ENCODE results near the gene SH3RF1.

The SH3RF1 gene

DNA sequence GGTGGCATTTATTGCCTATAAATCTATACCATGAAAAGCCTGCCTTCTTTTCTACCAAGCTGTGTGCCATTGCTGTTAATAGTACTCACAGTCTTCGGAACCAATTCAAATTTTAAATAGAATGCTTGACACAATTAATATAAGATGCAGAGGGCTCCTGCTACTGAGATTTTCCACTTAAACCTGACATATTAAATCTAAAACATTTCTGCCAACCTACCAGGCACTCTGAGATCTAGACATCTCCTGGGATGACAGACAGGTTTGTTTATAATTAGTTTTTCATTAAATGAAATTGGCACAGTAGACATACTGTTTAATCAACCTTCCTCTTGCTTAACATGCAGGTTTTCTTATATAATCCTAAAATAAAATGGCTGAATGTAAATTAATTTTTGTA is 143.4 kb downstream of the SH3RF1 start:
- no peak for DNase-seq

- no peak for DNase-seq
Observed at GRCh38 chr4:169124661-169125060, 146.1 kb downstream of the SH3RF1 start.

- no peak for DNase-seq
Observed at GRCh38 chr4:169122422-169122821, 148.3 kb downstream of the SH3RF1 start.

GRCh38 chr4:169121861-169122382 is 148.8 kb downstream of the SH3RF1 start:
- no peak for DNase-seq

DNA sequence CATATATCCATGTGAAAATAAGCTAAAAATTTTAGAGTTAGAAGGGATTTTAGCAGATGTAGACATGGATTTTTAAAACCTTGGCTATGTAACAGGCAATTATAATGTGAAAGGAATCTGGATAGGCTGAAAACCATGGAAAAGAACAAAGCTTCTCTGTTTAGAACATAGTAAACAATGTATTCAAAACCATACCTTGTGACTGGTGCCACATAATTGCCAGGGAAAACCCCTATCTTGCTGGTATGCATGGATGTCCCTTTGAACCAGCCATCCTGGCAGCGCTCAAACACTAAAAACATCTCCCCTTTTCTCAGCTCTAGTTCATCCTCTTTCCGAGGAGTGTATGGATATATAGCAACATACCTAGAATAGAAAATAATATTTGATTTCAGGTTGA is 150.1 kb downstream of the SH3RF1 start:
- DNase-seq = no peak

DNA sequence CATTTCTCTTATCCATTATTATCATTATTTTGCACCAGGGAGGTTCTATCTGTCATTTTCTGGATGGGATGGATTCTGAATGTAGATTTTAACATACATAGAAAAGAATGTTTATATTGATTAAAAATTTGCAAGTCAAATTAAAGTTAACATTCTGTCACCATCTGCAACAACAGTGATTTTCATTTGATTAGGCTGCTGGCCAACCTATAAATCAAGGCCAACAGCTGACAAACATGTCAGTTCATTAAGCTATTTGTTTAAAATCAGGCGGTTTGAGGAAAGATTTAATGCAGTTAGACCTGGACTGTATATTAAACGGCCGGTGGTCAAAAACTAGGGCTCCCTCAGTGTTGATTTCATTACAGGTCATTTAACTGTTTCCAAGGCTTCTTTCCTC is 151.2 kb downstream of the SH3RF1 start:
- no peak for DNase-seq

GRCh38 chr4:169117591-169118081 is 153.1 kb downstream of the SH3RF1 start:
- no peak for DNase-seq

DNA sequence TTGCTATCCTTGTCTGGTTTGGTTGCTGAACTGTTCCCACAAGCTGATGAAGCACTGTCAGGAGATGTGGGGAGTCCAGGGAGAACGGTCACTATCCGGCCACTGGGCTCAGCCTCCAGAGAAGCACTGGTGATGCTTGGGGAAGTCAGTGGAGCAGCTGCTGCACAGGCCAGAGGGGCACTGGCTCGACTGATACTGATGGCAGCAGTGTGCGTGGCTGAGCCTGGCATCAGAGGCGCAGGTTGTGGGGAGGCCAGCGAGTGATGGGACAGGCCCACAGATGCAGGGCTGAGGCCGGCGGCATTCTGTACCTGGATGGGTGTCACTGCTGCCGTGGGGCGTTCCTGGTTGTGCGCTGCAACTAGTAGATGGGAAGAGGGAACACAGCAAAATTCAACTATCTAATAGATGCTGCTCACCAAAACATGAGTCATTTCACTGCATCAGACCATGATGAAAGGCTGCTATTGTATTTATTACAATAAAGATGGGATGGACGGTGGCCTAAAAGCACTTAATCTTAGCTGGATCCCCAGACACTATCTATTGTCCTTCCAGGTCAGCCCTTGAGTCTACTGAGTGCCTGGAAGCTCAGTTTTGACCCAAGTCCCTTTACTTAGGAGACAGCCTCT is 154.4 kb downstream of the SH3RF1 start:
- DNase-seq = no peak

- DNase-seq = no peak
Observed at GRCh38 chr4:169115897-169116254, 154.9 kb downstream of the SH3RF1 start.

GRCh38 chr4:169115144-169115896 is 155.4 kb downstream of the SH3RF1 start:
- DNase-seq = no peak

DNA sequence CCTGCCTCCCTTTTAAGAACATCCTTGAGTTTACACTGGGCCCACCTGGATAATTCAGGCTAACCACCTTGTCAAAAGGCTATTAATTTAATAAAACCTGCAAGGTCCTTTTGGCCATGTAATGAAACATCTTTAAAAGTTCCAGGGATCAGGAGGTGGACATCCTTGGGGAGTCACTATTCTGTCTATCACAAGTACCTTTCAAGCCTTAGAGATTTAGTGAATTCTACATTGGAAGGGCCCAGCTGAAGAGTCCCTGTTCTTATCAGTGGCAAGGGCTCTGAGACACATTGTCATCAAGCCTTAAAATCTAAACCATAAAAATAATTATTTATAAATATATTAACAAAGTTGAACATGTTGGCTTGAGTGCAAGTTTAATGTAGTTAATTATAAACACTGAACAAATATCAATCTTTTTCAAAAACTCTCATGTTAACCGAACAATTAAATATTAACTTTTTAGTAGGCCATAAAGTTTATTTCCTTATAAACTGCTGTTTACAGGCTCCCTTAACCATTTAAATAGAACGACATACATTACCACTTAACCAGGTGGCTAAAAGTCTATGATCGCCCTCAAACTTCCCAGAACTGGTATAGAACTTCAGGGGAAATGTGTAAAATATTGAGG is 156.3 kb downstream of the SH3RF1 start:
- DNase-seq = no peak

GRCh38 chr4:169110633-169111032 is 160.1 kb downstream of the SH3RF1 start:
- DNase-seq = no peak

GRCh38 chr4:169109035-169109675 is 161.6 kb downstream of the SH3RF1 start:
- no peak for DNase-seq

GRCh38 chr4:169108303-169108702 is 162.5 kb downstream of the SH3RF1 start:
- no peak for DNase-seq

- DNase-seq = no peak
Observed at GRCh38 chr4:169107528-169107927, 163.2 kb downstream of the SH3RF1 start.

GRCh38 chr4:169106696-169107229 is 164.0 kb downstream of the SH3RF1 start:
- no peak for DNase-seq

GRCh38 chr4:169105620-169106019 is 165.1 kb downstream of the SH3RF1 start:
- DNase-seq = no peak

DNA sequence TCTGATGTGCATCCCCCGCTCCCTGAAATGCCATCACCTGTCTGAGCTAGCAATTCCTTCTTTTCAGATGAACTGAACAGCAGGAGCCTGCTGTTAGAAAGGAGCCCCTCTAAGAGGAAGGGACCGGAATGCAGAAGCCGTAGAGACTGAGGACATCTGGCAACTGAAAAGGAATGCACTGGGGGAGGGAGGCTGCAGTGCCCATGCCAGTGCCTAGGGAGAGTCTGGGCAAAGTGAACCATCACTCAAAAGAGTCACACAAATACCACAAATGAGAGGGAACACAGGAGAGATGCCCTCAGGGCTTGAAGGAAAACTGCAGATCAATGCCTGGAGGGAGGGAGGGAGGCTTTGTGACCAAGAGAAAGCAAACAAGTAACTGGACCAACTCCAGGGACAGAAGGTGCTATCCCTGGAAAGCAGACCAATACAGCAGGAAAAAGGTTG is 166.8 kb downstream of the SH3RF1 start:
- peak; percentile 52 for DNase-seq

DNA sequence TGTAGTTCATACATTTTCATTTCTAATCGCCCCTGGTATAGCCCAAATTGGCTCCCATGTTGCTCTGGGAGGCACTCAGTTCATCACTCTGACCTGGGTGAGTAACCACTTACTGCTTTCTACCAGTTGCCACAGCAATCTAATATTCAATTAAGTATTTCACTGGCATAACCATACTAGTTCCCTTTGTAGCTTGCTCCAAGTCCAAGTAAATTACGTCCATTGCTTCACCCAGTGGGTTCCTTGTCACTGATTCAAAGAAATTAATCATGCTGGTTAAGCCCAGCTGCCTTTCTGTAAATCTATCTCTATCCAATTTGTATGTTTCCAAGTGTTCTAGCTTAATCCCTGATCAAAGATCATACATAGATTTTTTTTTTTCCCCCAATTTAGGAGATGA is 168.7 kb downstream of the SH3RF1 start:
- DNase-seq = no peak

GRCh38 chr4:169100670-169101101 is 170.1 kb downstream of the SH3RF1 start:
- peak; percentile 49 for DNase-seq

DNA sequence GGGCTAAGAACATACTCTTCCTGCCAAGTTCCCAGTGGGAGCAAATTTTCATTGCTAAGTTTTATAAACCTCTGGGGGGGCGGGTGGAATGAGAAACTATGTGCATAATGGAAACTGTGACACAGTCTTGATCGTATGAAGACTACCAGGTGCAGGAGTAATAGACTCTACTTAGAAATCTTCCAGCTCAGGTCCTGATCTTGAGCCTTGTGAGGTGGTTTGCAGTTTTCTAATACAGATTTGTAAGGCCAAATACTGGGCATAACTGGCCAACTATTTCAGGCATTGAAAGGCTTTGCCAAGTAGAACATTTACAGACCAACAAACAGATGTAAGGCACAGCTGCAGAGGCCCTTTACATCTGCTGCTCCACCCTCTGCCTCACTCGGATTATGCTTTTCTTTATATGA is 171.0 kb downstream of the SH3RF1 start:
- DNase-seq = no peak

DNA sequence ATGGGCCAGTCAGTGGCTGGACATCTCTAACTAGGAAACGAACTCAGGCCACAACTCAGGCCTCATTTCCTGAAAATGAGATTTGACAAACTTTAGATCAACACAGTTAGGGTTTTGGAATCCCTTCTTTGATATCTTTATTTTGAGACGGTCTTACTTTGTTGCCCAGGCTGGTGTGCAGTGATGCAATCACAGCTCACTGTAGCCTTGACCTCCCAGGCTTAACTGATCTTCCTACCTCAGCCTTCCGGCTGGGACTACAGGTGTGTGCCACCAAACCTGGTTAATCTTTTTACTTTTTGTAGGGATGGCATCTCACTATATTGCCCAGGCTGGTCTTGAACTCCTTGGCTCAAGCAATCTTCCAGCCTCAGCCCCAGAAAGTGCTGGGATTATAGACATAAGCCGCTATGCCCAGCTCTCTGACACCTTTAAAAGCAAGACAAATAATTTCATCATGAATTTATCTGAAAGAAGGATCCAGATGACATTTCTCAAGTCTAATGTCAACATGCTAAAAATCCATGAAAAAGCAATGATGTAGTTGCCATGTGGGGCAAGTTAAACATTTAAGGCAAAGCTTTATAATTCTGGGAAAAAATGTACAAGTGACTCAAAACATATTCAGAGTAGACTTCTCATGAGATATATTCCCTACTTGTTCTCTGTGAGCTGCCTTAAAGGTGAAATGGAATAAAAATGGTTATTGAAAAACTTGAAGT is 171.6 kb downstream of the SH3RF1 start:
- DNase-seq = no peak
